A673 (cell line): ENCODE measurements around the gene TTLL11.

ENCODE experiments used
- CTCF ChIP-seq: fragments of 300-800, 200-600 bp; sonication (generic); conservative IDR thresholded peaks from 2 replicates; pipeline ENCODE4 v1.5.1; 2017; ENCODE audit warnings: low read depth, mild to moderate bottlenecking, antibody characterized with exemption, low read length, moderate library complexity, mixed read lengths
- EZH2 ChIP-seq: fragments of 200-600 bp; sonication (generic); IDR thresholded peaks from 2 replicates; pipeline ENCODE4 v1.6.1; 2017; ENCODE audit warnings: borderline replicate concordance, low read depth, mild to moderate bottlenecking, mixed read lengths, antibody characterized with exemption, low read length; ENCODE audit not compliant: poor library complexity, severe bottlenecking

- TF ChIP-seq CTCF (no peak), EZH2 (no peak)
Measured at GRCh38 chr9:122036988-122037387, 56.1 kb downstream of the TTLL11 start.
